ENCODE data around the gene ATP7B.
"Not testable (repeated sequence)": the region's sequence is repeated elsewhere in the genome, so short reads cannot be mapped to it uniquely, and the experiment has no call there.

The ATP7B gene

DNA sequence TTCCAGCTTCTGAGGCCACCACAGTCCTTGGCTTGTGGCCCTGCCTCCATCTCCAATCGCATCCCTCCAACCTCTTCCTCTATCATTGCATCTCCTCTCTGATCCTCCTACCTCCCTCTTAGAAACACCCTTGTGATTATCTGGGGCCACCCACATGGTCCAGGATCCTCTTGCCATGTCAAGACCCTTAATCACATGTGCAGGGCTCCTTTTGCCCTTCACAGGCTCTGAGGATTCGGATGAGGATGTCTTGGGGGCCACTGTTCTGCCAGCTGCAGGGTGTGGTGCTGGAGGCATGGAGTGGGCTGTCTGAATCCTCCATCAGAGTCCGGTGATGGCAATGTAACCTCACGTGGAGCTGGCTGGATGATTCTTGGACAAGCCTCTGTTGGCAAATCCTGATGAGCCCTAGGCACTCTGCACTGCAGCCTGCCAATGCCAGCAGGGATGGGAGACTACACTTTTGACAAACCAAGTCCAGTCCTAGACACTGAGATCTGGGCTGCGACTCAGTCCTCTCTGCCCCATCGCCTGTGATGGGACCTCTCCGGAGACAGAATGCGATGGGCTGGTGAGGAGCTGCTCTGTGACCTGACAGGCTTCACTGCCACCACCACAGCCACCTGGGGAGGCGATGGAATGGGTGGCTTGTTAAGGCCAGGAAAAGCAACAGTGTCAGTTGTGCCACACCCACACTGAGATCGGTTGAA is 88.3 kb downstream of the ATP7B start:
- DNase-seq (ENCODE audit: low spot score): no peak

DNA sequence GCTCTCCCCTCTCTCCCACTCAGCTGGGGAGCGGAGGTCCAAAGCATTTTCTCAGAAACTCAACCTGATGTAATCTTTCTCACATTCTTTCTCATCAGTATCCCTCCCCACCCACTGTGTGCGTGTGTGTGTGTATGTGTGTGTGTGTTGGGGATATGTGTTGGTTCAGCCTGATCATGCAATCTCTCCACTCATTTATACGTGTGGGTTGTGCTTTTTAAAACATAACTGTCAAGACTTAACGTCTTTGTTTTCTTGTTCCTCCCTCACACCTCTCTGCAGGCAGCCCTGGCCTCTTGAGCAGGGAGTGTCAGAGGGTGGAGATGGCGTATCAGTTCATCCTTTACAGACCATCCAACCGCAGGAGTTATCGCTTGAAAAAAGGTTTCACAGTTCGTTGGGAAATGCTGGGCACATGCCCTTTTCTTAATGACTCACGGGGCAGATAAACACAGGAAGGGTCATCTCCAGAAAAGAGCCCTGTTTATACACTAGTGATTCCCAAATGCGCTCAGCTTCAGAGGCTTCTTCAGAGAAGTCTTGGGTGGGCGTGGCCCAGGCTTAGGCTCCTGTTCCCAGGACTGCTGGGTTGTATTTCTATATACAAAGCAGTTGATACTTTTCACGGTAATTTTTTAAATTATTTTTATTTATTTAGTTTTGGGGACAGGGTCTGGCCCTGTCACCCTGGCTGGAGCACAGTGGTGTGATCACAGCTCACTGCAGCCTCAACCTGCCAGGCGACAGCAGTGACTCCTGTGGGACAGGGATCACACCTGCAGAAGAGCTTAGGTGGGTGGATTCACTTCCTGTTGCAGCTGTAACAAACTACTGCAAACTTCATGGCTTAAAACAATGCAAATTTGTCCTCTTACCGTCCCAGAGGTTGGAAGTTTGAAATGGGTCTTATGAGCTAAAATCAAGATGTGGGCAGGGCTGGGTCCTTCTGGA is 89.2 kb downstream of the ATP7B start:
- no peak for DNase-seq (ENCODE audit: low spot score)

DNA sequence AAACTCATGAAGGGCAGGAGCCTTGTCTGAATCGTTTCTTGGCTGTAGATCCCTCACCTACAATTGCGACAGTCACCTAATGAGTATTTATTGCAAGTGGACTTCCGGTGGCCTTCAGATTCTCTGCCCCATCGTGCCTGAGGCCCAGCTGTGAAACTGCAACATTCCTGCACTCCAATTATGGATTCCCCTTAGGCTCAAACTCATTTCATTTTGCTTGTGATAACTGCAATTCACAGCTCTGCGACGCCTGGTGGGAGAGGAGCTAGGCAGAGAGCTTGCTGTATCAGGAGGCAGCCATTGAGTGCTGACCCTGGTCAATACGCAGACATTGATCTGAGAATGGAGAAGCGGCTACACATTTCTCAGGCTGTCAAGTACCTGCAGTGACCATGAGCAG is 90.5 kb downstream of the ATP7B start:
- no peak for DNase-seq (ENCODE audit: low spot score)

DNA sequence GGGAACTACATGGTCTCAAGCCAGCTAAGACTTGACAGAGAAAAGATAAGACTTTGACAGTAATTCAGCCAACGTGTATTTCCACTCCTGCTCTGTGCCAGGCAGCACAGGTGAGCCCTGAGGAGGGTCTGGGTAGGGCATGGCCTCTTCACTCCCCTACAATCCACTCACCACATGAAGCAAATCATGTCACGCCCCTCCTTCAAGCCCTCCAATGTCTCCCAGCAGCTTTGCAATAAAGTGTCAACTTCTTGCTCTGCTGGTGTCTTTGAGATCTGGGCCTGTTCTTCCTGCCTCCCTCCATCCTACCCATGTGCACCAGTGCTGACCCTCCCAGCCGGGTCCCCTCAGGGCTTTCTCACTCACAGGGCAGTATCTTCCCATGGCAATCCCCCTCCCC is 91.0 kb downstream of the ATP7B start:
- DNase-seq (ENCODE audit: low spot score): no peak

DNA sequence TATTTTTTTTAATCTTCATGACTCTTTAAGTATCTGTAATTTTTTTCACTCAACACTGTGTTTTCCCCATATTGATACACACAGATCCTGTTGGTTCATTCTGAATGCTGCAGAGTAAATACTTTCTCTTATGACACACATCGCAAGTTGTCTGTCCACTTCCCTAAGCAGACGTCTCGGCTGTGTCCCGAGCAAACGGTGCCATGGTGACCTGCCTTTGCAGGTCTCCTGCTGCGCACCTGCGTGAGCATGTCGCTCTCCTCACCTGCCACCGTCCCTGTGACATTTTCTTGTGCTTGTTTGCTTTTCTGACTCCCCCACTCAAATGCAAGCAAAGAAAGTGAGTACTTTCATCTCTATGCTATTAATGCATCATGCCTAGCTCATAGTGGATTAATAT is 91.7 kb downstream of the ATP7B start:
- DNase-seq (ENCODE audit: low spot score): no peak

DNA sequence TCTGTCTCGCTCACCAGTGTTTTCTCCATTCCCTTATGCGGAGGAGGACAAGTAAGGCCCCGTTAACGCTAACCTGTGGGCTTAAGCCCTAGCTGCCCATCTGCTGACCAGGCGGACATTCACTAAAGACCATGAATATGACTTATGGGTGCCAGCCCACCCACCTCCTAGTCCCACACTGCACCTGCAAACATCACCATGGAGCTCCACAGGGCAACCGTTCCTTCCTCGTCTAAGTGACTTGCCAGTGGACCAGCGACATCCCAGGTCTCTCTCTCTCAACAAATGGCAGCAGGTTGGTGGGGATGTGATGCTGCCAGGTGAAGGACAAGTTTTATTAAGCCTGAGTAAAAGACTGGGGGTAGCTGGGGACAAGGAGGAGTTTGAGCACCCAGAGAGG is 94.3 kb downstream of the ATP7B start:
- DNase-seq (ENCODE audit: low spot score): no peak

DNA sequence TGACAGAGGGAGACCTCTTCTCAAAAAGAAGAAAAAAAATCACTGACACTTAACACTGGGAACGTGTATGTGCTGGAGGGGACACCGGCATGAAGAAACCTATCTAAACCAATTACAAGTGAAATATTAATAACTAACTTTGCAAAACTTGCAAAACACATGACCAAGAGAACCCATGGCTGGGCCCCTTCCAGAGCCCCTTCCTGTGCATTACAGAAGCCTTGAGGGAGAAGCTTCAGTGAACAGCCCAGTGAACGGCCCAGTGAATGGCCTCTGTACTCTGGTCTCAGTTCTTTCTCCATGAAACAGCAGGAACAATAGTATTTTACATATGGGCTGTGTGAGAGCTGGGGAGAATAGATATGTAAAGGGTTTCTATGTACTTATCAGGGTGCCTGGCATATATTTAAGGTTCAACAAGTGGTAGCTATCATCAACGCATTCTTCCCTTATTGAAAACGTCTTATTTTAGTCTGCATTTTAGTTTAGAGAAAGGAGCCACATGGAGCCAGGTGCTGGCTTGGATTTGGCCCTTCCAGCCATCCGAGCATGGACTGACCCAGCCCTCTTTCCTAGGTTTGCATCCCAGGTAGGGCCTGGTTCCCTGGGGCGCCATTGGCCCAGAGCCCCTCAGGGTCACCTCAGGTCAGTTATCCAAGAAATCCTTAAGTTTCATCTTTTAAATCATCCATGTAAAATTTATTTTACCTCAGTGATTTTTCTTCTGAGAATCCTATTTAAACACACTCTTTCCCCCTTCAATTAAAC is 95.0 kb downstream of the ATP7B start:
- DNase-seq (ENCODE audit: low spot score): no peak

DNA sequence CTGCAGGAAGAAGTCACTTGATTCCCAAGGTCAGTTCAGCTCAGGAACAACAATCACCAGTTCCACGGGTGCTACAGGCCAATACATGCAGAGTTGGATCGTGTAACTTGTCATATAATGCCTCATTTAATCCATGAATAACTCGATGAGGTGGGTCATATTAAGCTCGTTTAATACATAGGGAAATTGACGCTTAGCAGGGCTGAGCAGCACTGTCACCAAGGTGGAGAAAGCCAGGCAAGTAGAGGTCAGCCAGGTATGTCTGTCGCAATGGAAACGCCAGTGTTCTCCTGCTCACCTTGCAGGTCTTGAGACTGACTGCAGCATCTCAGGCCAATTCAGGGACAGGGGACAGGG is 97.1 kb downstream of the ATP7B start:
- DNase-seq (ENCODE audit: low spot score): no peak

DNA sequence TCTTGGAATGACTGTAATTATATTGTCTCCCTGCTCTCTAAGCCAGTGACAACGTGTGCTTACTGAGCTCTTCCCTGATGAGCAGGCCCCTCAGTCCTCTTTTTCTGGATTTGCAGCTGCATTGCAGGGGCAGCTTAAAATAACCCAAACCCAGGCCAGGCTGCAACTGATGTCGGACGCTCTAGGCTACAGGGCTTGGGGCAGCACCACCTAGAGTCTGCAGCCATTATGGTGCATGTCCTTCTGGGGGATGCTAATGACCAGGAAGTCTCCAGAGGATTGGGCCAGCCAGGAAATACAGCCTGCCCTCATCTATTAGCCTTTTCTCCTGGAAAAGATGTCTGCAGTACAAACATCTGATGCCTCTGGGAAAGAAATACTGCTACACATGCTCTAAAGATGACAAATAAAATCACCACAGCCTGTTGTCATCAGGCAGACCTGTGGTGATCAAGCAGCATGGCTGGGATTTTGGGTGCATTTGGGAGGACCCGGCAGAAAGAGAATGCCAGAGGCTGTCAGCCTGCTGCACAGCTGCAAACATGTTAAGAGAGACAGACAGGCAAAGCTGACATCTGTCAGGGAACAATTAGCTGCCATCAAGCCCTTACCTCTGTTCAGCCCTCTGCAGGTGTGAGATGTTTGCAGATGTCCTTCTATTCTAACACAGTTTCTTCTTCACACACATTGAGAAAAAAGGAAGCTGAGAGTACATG is 97.7 kb downstream of the ATP7B start:
- no peak for DNase-seq (ENCODE audit: low spot score)

DNA sequence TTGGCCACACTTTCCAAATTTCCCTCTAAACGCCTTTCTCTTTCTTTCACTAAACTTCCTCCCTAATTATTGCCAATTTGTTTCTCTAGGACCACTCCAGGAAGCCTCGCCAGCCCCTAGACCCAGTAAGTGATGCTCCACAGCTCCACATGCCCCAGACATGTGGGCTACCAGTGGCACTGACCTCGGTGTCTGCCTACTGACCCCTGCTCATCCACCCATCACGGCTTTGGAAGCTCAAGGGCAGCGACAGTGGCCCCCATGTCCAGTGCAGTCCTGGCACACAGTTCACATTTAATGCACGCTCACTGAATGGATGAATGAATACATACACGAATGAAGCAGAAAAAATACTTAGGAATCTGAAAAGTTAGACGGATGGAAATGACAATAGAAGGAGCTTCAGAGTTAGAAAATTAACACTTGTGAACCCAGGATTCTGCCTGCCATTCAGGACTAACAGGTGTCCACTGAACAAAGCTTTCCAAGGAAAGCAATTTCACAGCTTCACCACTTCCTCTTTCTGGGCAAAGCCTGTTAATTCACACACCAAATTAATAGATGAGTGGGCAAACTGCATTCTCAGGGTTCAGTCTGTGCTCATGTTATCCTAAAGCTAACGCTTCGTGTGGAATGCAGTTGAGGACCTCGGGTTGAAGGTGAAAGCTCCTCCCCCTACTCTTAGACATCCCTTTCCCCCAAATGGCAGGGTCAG is 98.6 kb downstream of the ATP7B start:
- no peak for DNase-seq (ENCODE audit: low spot score)

DNA sequence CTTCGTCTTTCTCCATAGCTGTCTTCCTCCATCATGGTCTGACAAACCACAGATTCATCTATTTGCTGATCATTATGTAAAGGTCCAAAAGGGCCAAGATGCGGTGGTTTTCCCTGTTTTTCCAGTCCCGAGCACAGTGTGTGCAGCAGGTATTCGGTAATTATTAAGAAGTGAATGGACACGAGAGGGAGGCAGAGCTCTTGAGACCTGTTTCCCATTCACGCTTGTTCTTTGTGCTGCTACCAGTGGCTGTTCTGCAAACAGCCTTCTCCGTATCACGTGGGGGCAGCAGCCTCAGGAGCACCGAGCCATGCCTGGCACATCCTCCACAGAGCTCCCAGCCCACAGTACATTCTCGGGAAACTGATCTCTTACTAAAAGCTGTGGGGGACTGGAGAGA is 99.2 kb downstream of the ATP7B start:
- DNase-seq (ENCODE audit: low spot score): no peak

DNA sequence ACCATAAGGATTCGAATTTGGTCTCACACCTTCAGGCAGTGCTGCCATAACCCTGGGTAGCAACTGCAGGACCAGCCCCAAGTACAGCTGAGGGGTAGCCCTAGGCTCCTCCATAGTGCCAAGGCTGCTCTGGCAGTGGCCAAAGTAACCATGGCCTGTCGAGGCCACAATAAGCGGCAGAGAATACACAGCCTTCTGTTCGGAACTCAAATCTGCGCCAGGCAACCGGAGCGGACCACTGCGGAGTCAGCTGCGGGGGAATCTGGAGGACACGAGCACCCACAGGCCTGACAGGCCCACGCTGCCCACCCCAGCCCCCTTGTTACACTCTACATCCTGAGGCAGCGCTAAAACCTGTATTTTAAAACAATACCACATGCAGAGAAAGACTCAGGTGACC is 100.7 kb downstream of the ATP7B start:
- DNase-seq (ENCODE audit: low spot score): no peak

DNA sequence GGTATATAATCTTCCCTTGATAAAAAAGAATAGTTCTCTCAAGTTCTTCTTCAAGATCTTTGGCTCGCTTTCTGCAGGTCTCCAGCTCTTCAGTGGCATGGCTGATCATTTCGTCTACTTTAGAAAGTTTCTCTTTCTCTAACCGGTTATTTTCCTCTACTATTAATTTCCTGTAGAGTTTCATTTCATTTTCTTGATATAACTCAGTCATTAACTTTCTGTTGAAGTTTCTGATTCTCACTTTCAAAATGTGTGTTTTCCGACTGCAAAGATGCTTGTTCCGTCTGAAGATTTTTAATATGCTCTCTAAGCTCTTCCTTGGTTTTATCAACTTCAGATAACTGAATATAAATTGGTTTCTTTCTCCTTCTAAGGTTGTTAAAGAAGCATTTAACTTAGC is 102.0 kb downstream of the ATP7B start:
- DNase-seq (ENCODE audit: low spot score): not testable (repeated sequence)

DNA sequence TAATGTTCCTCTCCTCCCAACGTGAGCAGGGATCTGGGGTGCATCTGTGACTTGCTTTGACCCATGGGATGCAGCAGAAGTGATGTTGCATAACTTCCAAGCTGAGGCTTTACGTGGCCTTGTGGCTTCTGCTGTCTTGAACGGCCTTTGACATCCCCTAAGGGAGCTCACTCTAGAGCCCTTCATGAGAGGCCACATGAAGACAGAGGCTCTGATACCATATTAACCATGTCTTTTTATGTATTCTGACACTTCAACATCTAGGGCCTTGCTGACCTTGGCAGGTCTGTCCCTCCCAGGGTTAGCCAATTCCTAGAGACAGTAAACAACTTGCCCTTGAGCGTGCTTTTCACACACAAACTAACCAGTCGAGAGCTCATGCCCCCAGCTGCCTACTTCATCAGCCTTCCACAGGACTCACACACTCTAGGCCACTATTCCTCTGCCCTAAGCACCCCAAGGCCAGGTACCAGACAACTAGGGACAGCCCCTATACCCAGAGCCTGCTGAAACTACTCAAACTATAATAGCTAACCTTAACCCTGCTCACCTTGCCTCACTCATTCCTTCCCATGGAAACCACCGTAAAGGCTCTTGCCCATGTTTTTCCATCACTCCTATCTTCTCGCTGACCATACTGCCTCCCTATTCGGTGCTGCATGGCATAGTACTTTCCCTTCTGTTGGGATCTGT is 104.1 kb downstream of the ATP7B start:
- DNase-seq (ENCODE audit: low spot score): no peak

DNA sequence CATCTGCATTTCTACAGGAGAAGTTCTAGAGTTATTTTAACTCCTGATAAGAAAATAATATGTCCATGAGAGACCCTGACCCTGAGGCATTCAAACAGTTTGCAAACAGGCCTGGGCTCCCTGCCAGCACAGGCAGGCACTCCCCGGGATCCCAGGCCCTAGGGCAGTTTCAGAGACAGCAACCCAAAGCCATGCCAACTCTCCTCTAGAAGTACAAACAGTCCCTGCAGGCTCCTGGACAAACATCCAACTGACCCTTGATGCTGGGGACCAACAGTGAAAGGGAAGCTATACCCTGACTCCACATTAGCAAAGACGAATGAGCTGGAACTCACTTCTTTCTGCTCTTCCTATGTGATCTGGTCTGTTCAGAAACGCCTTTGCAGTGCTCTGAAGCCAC is 104.7 kb downstream of the ATP7B start:
- DNase-seq (ENCODE audit: low spot score): no peak

DNA sequence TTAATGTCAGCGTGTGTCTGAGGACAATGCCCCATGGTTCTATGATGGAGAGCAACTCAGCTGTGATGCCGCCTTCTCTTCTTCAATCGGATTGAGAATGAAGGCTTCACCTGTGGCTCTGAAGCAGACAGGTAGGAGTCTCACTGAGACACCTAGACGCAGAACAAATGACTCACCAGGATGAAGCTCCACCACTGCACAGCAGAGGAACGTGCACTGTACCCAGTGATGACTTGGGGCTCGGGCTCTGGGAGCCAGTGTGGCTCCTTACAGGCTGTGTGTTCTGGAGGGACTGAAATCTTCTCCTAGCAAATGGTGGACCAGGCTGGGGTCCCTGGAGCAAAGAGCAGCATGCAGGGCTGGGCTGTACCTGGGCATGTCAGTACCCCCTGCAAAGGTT is 105.5 kb downstream of the ATP7B start:
- no peak for DNase-seq (ENCODE audit: low spot score)

DNA sequence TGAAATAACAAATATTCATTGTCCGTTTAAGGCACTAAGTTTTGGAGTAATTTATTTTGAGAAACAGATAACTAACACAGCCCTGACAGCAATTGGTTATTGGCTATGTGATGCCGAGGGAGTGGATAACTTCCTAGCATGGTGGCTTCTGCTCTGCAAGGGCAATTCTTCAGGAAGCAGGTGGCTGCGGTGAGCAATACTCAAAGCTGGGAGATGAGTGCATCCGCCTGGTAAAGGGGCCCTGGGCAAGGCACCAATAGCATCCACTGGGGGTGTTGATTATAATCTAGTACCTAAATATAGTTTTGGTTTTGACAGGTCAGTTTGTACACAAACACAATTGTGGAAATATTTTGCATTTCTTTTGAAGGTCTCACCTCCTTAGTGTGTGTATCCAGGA is 108.5 kb downstream of the ATP7B start:
- DNase-seq (ENCODE audit: low spot score): no peak

DNA sequence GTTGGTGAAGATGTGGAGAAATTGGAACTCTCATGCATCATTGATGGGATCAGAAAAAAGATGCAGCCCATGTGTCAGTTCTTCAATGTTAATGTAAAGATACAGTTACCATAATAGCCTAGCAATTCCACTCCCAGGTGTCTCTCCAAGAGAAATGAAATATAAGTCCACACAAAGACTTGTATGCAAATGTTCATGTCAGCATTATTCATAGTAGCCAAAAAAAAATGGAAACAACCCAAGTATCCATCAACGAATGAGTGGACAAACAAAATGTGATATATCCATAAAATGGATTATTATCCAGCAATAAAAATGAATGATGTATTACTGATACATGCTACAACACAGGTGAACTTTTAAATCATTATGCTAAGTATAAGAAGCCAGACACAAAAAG is 110.8 kb downstream of the ATP7B start:
- no peak for DNase-seq (ENCODE audit: low spot score)

DNA sequence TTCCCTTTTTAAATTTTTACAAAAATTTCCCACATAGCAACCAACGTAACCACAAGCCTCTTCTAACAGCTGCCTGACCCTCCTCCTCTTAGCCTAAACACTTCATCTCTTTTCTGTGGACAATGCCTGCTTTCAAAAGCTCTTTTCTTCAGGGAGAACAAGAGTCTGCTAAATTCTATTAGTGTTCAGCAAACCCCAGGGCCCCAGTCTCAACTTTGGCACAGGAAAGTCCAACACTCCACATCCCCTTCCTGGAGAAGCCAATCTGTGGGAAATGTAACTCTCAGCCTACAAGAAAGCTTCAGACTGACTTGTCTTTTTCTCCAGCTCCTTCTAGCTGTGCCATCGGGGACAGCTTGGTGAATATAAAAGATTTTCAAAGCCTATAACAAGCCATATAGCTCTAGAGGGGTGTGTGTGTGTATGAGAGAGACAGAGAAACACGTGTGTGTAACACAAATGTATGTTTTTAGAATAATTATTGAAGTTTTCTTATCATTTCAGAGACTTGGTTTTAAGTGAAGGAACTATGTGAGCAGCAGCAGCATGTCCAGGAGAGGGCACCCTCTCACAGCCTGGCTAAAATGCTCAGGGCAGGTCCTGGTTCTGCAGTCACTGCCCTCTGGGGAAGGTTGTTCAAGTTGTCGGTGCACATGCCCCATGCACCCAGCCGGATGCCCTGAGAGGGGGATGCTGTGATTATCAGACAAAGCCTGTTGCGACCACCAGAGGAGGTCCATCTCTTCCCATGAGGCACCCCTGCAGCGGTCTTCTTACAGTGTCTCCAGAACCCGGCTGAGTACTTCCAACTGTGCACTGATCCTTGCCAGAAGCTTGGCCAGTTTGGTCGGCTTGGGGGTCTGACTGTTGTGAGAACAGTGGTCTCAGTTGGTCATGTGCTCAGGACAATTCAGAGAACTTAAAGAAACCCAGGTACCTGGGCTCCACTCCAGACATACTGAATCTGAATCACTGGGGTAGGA is 115.1 kb downstream of the ATP7B start:
- DNase-seq (ENCODE audit: low spot score): peak; percentile 40

DNA sequence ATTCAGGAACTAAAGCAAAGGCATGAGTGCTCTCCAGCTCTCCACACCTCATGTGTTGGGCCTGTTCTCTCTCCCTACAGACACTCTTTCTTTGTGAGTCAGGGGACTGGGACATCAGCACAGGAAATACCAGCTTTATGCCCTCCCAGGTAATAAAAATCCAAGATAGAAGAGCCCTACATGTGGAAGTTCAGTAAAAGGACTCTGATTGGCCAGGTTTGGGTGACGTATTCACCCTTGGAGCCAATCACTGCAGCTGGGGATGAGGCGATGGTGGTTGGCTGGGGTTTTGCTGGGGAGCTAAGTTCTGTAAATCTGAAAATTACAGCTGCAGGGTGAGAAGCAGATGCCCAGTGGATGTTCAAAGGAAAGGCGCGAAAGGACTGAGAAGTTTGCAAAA is 117.0 kb downstream of the ATP7B start:
- no peak for DNase-seq (ENCODE audit: low spot score)

Measured in kidney capillary endothelial cell (primary cell).